Cortex of kidney (tissue), 1 donor: ENCODE measurements around the gene EIF2S2.

ENCODE experiments used
- DNase-seq: peaks from one replicate; lab custom pipeline; 2025; lab: John Stamatoyannopoulos, UW

EIF2S2 gene

GRCh38 chr20:34120213-34120612 lies 8.2 kb upstream of the EIF2S2 start:
- no peak for DNase-seq

GRCh38 chr20:34115232-34115631 lies 3.2 kb upstream of the EIF2S2 start:
- DNase-seq, result no peak

- DNase-seq, result no peak
These were observed 2.8 kb upstream of the EIF2S2 start for GRCh38 chr20:34114809-34115208.

GRCh38 chr20:34112600-34113101 lies 608 bp upstream of the EIF2S2 start:
- no peak for DNase-seq

GRCh38 chr20:34110745-34111641 lies 1.1 kb downstream of the EIF2S2 start:
- no peak for DNase-seq

GRCh38 chr20:34110025-34110744 lies 1.9 kb downstream of the EIF2S2 start:
- no peak for DNase-seq

DNA sequence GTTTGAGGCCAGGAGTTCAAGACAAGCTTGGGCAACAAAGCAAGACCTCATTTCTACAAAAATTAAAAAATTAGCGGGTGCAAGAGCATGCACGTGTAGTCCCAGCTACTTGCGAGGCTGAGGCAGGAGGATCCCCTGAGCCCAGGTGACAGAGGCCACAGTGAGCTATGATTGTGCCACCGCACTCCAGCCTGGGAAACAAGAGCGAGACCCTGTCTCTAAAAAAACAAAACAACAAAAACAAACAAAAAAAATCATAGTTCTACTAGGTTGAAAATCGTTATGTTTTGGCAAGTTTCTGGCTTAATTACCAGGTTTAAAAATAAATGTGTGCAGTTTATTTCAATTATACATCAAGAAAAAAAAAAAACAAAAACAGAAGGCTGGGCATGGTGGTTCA lies 2.6 kb downstream of the EIF2S2 start:
- no peak for DNase-seq

GRCh38 chr20:34108616-34109174 lies 3.3 kb downstream of the EIF2S2 start:
- DNase-seq, result no peak

DNA sequence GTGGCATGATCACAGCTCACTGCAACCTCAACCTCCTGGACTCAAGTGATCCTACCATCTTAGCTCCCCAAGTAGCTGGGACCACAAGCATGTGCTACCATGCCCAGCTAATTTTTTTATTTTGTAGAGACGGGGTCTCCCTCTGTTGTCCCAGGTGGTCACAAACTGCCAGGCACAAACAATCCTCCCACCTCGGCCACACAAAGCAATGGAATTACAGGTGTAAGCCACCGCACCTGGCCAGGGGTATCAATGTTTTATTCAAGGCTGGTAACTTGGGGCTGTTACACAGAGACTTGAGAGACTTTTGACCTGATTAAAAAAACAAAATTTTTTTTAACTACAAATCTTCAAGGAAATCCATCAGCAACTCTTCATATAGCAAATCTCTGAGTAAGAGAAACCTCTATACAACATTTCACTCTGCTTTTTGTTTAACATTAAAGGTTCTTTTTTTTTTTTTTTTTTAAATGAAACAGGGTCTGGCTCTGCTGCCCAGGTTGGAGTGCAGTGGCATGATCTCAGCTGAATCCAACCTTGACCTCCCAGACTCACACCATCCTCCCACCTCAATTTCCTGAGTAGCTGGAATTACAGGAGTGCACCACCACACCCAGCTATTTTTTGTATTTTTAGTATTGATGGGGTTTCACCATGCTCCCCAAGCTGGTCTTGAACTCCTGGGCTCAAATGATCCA lies 5.9 kb downstream of the EIF2S2 start:
- no peak for DNase-seq

GRCh38 chr20:34104059-34104458 lies 8.0 kb downstream of the EIF2S2 start:
- DNase-seq, result no peak

DNA sequence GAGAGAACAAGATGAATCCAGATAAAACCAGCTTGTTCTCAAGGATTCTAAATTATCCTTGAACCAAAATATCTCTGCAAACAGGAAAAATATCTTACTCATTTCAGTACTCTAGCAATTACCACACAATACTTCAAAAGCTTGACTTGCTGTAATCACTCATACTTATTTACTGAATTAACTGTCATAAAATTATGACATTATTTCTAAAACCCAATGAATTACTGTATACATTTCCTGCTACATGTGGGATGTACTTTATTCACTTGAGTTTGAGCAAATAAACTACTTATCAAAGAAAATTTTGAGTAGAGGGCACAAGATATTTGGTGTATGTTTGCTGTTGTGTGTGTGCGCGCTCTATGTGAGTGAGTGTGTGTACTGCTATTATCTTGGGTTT lies 9.7 kb downstream of the EIF2S2 start:
- no peak for DNase-seq

GRCh38 chr20:34100576-34100975 lies 11.5 kb downstream of the EIF2S2 start:
- no peak for DNase-seq

- DNase-seq, result no peak
These were observed 12.4 kb downstream of the EIF2S2 start for GRCh38 chr20:34099675-34100074.

DNA sequence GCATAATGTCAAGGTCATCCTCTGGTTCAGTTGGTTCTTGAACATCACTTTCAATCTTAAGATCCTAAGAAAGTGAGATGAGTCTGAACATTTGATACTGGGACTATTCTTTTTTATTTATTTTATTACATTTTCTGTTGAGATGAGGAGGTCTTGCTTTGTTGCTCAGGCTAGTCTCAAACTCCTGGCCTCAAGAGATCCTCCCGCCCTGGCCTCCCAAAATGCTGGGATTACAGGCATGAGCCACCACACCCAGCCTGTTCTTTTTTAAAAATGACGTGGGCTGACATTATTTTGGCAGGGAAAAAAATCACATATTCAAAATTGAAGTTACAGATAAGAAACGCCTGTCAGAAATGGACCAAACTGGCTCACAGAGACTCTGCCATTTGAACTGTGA lies 13.5 kb downstream of the EIF2S2 start:
- DNase-seq, result no peak

GRCh38 chr20:34096699-34097444 lies 15.2 kb downstream of the EIF2S2 start:
- DNase-seq, result no peak

GRCh38 chr20:34095825-34096224 lies 16.2 kb downstream of the EIF2S2 start:
- DNase-seq, result no peak

DNA sequence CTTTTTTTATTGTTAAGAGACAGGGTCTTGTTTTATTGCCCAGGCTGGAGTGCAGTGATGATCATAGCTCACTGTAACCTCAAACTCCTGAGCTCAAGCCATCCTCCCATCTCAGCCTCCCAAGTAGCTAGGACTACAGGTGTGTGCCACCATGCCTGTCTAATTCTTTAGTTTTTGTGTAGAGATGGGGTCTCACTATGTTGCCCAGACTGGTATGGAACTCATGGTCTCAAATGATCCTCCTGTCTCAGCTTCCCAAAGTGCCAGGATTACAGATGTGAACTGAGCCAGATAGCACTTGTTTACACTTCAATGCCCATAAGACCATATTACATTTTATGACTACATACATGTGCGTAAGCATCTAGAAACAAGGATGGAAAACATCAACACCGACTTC lies 18.1 kb downstream of the EIF2S2 start:
- DNase-seq, result no peak

GRCh38 chr20:34091637-34092200 lies 20.3 kb downstream of the EIF2S2 start:
- DNase-seq, result no peak

GRCh38 chr20:34090645-34091044 lies 21.4 kb downstream of the EIF2S2 start:
- no peak for DNase-seq

- no peak for DNase-seq
These were observed 22.2 kb downstream of the EIF2S2 start for GRCh38 chr20:34089655-34090345.

- DNase-seq, result no peak
These were observed 22.9 kb downstream of the EIF2S2 start for GRCh38 chr20:34089175-34089479.
